Inflammatory macrophage (primary cell): ENCODE measurements around the gene MTERF4.

ENCODE experiments used
- DNase-seq, 2 donors: peaks; one replicate each; pipeline ENCODE4 v3.0.0-alpha.2; 2020 to 2022

MTERF4 gene

DNA sequence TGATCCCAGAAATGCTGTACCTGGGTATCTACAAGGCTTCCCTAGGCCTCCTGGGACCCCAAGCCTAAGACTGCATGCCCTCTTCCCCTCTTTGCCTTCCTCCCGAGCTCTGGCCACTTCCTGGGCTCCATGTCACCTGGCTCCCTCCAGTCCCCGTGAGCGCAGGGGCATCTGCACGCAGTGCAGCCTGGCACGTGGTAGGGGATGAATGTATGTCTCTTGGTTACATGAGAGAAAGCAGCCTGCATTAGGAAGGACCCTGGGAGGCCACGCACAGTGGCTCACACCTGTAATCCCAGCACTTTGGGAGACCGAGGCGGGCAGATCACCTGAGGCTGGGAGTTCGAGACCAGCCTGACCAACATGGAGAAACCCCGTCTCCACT, 31.3 kb upstream of the MTERF4 start:
- DNase-seq: no peak

DNA sequence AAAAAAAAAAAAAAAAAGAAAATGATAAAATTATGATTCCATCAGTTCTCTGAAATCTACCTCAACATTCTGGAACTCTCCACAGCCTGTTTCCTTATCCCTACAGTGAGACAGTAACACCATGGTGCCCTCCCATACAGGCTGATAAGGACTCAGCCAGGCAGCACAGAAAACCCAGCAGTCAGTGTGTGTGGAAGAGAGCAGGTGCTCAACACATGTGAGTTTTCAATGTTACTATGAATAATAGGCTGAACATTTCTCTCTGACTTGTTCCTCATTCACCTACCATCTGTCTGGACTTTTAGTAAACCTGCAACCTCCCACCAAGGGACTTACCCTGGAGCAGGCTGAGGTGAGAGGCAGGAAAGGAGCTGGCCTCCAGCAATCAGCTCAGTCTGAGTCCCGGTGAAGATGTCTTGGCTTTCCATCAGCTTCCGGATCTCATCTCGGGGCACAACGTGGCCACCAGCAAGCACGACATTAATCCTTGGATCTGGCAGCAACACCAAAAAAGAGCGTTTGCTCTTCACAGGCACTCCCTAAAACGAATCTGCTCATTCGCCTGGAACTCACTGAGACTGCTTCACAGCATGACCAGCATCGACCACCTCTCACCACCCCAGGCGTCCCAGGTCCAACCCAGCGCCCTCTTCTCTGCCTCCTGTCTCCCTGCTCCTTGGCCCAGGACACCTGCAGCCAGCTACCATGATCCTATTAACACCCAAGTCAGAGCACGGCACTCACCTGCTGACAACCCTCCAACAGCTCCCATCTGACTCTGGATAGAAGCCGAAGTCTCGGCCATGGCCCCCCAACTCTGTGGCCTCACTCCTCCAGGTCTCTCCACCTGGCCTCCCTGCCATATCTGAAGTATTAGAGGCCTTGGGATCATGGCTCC, 30.7 kb upstream of the MTERF4 start:
- no peak for DNase-seq

DNA sequence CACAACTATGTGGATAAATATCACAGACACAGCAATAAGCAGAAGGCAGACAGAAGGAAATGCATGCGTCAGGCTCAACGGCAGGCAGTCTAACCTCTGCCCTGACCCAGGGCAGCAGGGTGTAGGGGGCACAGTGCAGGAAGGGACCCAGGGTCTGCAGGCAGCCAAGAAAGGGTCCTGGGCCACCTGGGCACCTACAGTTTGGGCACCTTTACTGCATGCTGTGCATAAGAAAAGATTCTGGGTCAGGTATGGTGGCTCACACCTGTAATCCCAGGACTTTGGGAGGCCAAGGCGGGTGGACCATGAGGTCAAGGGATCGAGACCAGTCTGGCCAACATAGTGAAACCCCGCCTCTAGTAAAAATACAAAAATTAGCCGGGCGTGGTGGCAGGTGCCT, 29.4 kb upstream of the MTERF4 start:
- no peak for DNase-seq

DNA sequence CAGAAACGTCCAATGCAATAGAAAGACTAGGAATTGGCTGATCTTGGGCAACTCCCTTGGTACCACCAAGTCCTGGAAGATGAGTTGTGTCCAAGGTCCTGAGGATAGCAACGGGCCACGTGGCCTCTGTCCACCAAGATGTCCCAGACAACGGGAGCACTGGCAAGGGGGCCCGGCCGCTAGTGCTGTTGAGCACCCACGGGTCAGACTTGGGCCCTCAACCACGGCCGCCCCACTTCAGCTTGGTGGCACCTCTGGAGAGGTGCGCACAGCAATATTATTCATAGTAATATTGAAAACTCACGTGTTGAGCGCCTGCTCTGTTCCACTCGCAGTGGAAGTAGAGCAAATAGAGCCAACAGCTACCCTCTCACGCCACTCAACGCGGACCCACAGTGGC, 28.2 kb upstream of the MTERF4 start:
- no peak for DNase-seq

GRCh38 chr2:241129086-241129871, 27.2 kb upstream of the MTERF4 start:
- DNase-seq: peak; percentile 5 to 30

DNA sequence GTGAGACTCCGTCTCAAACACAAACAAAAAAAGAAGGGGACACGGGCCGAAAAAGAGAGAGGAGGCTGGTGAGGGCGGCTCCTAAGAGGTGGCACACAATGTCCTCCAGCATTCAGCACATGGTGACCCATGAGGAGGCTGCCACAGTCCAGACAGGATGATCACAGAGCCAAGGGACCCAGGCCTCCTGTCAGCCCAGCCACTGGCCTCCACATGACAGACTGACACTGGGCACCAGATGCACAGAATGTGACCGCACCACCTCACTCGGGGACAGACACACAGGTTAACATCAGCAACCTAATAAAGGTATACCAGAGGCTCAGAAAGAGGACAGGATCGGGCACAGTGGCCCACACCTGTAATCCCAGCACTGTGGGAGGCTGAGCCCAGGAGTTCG, 26.2 kb upstream of the MTERF4 start:
- DNase-seq: no peak

DNA sequence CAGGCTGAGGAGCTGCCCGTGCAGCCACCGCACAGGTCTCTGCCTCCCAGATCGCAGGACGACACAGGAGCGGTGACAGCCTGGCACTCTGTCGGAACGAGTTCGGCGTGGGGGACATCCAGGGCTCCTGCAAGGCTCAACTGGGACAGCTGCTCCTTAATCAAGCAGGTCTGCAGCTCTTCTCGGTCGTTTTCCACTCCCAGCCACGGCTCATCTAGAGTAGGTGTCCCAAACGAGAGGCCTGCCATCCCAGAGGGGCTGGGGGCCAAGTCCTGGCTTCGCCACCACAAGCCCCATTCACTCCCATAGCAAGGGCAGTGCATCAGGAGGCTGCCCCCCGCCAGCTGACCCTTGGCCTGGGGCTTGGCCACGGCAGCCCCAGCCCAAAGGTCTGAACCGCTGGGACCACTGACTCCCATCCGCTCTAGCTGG, 24.7 kb upstream of the MTERF4 start:
- no peak for DNase-seq

GRCh38 chr2:241126201-241126611, 24.1 kb upstream of the MTERF4 start:
- no peak for DNase-seq

GRCh38 chr2:241125626-241126025, 23.5 kb upstream of the MTERF4 start:
- DNase-seq: no peak

GRCh38 chr2:241123816-241124536, 21.9 kb upstream of the MTERF4 start:
- DNase-seq: no peak

DNA sequence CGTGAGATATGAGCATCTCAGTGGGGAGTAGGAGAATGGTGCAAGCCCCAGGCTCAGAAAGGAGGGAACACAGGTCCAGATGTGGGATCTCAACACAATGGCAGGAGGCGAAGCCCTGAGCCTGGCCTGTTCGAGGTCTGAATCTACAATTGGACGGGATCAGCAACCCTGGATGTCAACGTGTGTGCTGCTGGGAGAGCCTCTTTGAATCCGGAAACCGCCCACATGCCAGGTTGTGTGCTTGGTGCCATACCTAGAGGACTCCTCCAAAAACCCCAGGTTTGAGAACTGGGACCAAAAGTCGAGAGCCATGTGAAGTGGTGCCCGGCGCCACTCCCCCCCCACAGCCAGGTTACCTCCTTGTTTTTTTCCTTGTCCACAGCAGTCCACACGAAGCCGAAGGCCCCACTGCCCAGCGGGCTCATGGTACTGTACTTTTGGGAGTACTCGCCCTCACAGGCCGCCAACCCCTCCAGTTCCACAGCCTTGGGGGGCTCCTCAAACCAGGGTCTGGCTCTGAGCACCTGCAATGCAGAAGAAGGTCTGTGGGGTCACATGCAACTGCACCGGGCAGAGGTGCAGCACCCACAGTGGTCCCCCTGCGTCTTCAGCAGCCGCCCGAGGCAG, 20.4 kb upstream of the MTERF4 start:
- no peak for DNase-seq

- DNase-seq: no peak
Observed at GRCh38 chr2:241121008-241121407, 18.9 kb upstream of the MTERF4 start.

DNA sequence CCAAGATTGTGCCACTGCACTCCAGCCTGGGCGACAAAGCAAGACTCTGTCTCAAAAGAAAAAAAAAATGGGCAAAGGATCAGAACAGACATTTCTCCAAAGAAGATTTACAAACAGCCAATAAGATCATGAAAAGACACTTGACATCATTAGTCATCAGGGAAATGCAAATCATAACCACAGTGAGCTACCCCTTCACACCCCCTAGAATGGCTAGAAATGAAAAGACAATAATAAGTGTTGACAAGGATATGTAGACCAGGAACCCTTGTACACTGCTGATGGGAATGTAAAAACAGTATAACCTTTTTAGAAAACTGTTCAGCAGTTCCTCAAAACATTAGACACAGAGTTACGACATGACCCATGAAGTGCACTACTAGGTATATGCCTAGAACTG, 18.4 kb upstream of the MTERF4 start:
- no peak for DNase-seq

- DNase-seq: no peak
Observed at GRCh38 chr2:241118737-241119505, 16.8 kb upstream of the MTERF4 start.

DNA sequence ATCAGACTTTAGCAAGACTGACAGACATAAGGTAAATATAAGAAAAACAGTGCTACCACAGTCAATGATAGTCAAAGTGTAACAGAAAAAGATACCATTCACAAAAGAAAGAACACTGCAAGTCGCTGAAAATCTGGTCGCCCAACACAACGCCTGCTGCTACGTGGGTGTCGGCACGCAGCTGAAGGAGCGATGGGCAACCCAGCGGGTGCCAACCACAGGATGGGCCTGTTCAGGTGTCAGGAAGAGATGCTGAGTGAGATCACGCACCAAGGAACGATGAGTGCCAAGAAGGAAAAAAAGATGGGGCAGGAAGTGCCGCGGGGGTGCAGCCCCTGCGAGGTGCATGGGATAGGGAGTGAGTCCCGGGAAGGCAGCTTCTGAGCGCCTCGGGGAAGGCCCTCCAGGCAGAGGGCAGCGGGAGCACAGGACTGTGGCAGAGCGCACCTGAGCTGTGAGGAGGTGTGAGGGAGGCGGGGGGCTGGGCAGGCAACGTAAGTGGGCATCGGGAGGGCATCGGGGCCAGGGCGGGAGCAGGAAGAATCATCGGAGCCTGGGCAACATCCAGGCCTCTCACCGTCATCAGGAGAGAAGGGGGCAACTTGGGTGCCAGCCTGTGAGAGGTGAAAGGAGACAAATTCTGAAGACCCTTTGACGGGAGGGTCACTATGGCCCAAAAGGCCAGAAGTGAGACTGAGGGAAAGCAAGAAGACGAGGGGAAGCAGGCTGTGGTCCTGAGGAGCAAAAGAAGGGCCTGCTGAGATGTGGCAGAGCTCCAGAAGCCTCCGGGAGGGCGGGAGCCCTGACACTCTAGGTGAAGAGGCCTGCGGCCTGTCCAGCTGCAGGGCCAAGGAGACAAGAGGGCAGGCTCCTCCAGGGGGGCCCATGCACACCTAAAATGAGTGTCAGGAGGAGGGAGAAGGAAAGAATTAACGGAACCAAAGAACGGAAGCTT, 14.8 kb upstream of the MTERF4 start:
- no peak for DNase-seq

DNA sequence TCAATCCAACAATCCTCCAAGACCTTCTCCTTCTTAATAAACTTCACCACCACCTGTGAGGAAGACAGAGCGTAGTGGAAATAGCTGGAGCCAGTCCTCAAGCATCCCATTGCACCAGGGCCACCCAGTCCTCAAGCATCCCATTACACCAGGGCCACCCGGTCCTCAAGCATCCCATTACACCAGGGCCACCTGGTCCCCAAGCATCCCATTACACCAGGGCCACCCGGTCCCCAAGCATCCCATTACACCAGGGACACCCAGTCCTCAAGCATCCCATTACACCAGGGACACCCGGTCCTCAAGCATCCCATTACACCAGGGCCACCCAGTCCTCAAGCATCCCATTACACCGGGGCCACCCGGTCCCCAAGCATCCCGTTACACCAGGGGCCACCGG, 13.3 kb upstream of the MTERF4 start:
- no peak for DNase-seq

DNA sequence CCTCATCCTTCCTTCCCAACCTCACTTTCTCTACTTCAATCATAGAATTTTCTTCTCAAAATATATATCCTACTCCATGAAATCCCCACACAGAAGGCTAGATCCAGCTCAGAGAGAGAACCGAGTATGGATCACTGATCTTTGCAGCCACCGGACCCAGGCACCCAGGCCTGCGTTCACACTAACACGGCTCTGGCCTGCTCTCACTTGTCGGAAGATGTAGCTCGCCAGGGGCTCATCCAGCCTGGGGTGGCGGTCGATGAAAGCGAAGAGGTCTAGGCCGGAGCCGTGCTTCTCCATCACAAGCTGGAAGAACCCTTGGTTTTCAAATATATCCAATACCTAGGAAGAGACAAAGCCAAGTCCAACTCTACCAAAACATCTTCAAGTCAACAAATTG, 12.7 kb upstream of the MTERF4 start:
- DNase-seq: no peak

DNA sequence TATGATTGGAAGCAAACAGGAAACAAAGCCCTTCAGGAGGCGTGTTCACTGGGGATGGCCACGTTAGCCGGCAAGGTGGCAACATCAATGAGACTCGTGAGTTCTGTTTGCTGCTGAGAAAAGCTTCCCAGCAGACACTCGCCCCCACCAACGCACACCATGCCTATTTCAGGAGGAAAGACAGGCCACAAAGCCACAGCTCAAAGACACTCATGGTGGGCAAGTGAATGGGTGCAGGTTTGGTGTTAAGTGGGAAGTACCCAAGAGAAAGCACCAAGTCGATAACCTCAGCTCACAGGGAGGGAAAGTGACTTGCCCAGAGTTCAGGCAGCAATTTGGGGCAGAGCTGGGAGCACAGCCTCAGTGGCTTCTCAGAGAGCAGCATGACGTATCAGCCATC, 10.5 kb upstream of the MTERF4 start:
- DNase-seq: no peak

DNA sequence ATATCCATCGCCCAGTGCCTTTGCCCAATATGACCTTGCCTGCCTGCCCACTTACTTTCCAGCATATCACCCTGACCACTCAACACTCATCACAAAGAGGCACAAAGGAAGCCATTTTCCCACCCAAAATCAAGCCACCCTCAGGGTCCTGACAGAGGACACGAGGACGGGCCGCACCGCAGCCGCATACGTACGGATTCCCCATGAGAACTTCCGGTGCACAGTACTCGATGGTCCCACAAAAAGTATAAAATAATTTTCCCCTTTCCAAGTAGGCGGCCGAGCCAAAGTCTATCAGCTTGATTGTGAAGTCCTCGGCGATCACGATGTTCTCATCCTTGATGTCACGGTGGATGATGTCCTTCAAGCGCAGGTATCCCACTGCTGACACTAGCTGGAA, 10.0 kb upstream of the MTERF4 start:
- no peak for DNase-seq

DNA sequence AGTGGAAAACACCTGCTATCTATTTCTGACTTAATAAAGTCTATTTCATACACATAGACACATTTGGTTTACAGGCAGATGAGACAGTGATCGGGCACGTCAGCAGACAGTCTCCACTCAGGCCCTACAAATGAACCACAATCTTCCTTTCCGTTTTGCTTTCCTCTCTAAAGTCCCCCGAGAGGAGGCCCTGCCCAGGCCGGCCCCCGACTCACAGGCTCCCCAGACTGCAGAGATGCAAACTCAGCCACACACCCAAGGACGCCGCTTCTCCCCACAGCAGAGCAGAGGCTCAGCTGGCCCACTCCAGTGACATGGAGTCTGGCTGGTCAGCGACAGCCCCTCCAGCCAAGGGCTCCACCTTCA, 9.3 kb upstream of the MTERF4 start:
- no peak for DNase-seq
